B cell (primary cell): ENCODE measurements around the gene FHIT. TPM values are rescaled to one million over a fixed set of nuclear protein-coding genes. Genes with fewer than 3 reads are reported as not detected.

ENCODE experiments used
- ATAC-seq: fragments of 200-7000 bp; cut with Tn5 transposase; one replicate; pipeline ENCODE4 v1.10.0; 2021; ENCODE audit warnings: low read depth, mild to moderate bottlenecking, moderate number of reproducible peaks, moderate library complexity
- CTCF ChIA-PET: fragments of 350-600 bp; sonication (Branson Sonifier 250); formaldehyde crosslinking; loops from one replicate; lab custom pipeline; 2021; ENCODE audit warnings: antibody characterized with exemption, inconsistent platforms; lab: Charles Lee
- POLR2A ChIA-PET: fragments of 350-600 bp; sonication (Branson Sonifier 250); formaldehyde crosslinking; loops from one replicate; lab custom pipeline; 2021; ENCODE audit warnings: antibody characterized with exemption; lab: Charles Lee
- DNase-seq: peaks from one replicate; pipeline ENCODE4 v3.0.0; 2013
- H2AFZ ChIP-seq: 2 replicates; pipeline ENCODE4 v1.6.1; 2012; ENCODE audit warnings: mild to moderate bottlenecking, low read depth, low read length; ENCODE audit not compliant: insufficient read depth, poor library complexity, severe bottlenecking
- H3K27ac ChIP-seq, 2 donors: 1 replicate in 1 of 2; 2 replicates in 1 of 2; pipeline ENCODE4 v1.5.1; 2012 to 2013; ENCODE audit warnings: low read length in 2 of 2, mild to moderate bottlenecking in 2 of 2, moderate library complexity in 1 of 2
- H3K27me3 ChIP-seq, 4 experiments: fragments of 200-600 bp in 1 of 4; sonication (generic) in 1 of 4; replicated peaks in 1 of 4; 1 replicate in 2 of 4; 2 replicates in 2 of 4; pipeline versions ENCODE4 v1.6.1 to v1.7.0; 2013 to 2016; ENCODE audit warnings: low read length in 3 of 4, mild to moderate bottlenecking in 2 of 4, mixed read lengths in 1 of 4, moderate library complexity in 1 of 4; ENCODE audit not compliant: insufficient read depth in 4 of 4, control insufficient read depth in 3 of 4; ENCODE audit errors: control extremely low read depth in 1 of 4
- H3K36me3 ChIP-seq, 2 experiments: replicated peaks in 1 of 2; 1 replicate in 1 of 2; 2 replicates in 1 of 2; pipeline versions ENCODE4 v1.6.1 to v1.7.1; 2013; ENCODE audit warnings: low read length in 1 of 2; ENCODE audit not compliant: insufficient read depth in 2 of 2, control insufficient read depth in 1 of 2; ENCODE audit errors: control extremely low read depth in 1 of 2, extremely low read depth in 1 of 2
- H3K4me1 ChIP-seq, 2 donors: fragments of 200-600 bp in 1 of 2; sonication (generic) in 1 of 2; 1 replicate in 1 of 2; 2 replicates in 1 of 2; pipeline versions ENCODE4 v1.5.1 to v1.6.1; 2013 to 2017; ENCODE audit warnings: low read length in 2 of 2; ENCODE audit not compliant: control insufficient read depth in 2 of 2, insufficient read depth in 2 of 2
- H3K4me2 ChIP-seq: replicated peaks from 2 replicates; pipeline ENCODE3; 2012; ENCODE audit warnings: mild to moderate bottlenecking, low read depth, low read length; ENCODE audit not compliant: poor library complexity, severe bottlenecking
- H3K4me3 ChIP-seq, 5 experiments: fragments of 200-600 bp in 1 of 5; sonication (generic) in 1 of 5; 1 replicate in 3 of 5; 2 replicates in 2 of 5; pipeline versions ENCODE4 v1.5.1 to v1.7.0; 2011 to 2016; ENCODE audit warnings: low read length in 4 of 5, mild to moderate bottlenecking in 4 of 5, low read depth in 2 of 5, control low read depth in 1 of 5, moderate library complexity in 1 of 5; ENCODE audit not compliant: insufficient read depth in 1 of 5; ENCODE audit errors: control extremely low read depth in 1 of 5, extremely low read depth in 1 of 5
- H3K79me2 ChIP-seq: fragments of 200-600 bp; sonication (generic); one replicate; pipeline ENCODE4 v1.6.0; 2016; ENCODE audit warnings: low read length; ENCODE audit not compliant: control insufficient read depth, insufficient read depth
- H3K9ac ChIP-seq: fragments of 200-600 bp; sonication (generic); 2 replicates; pipeline ENCODE4 v1.6.1; 2017; ENCODE audit warnings: mild to moderate bottlenecking, low read length, moderate library complexity
- H3K9me3 ChIP-seq, 3 donors: one replicate each; pipeline versions ENCODE4 v1.6.1 to v1.7.1; 2013; ENCODE audit warnings: low read length in 2 of 3; ENCODE audit not compliant: control insufficient read depth in 2 of 3, insufficient read depth in 1 of 3; ENCODE audit errors: control extremely low read depth in 1 of 3
- H4K20me1 ChIP-seq: 2 replicates; pipeline ENCODE4 v1.6.0; 2012; ENCODE audit warnings: mild to moderate bottlenecking, low read length; ENCODE audit not compliant: insufficient read depth, control insufficient read depth, poor library complexity, severe bottlenecking
- H3K27ac Mint-ChIP-seq: one replicate; pipeline ENCODE4 v1.8.0; 2021; ENCODE audit warnings: mixed read lengths
- H3K27me3 Mint-ChIP-seq: one replicate; pipeline ENCODE4 v1.8.0; 2021; ENCODE audit warnings: mixed read lengths
- H3K4me1 Mint-ChIP-seq: one replicate; pipeline ENCODE4 v1.8.0; 2021; ENCODE audit warnings: mixed read lengths
- H3K4me3 Mint-ChIP-seq: one replicate; pipeline ENCODE4 v1.8.0; 2021; ENCODE audit warnings: mixed read lengths
- H3K9me3 Mint-ChIP-seq: one replicate; pipeline ENCODE4 v1.8.0; 2022; ENCODE audit warnings: mixed read lengths; ENCODE audit not compliant: insufficient read depth
- CTCF ChIP-seq: fragments of 200-600 bp; IDR thresholded peaks from one replicate; pipeline ENCODE4 v1.8.0; 2022; ENCODE audit warnings: antibody characterized with exemption, mild to moderate bottlenecking
- EZH2 ChIP-seq: IDR thresholded peaks from 2 replicates; pipeline ENCODE4 v1.6.1; 2012; ENCODE audit warnings: borderline replicate concordance, low read depth, mild to moderate bottlenecking, moderate library complexity, low read length; ENCODE audit not compliant: insufficient read depth, poor library complexity, severe bottlenecking
- WGBS: methylation state at CpG from one replicate; pipeline ENCODE4 v1.1.5; 2013; ENCODE audit warnings: missing lambda C conversion rate; ENCODE audit not compliant: insufficient coverage; 5-methylcytosine and 5-hydroxymethylcytosine counted together
- intact Hi-C: fragments of 100-400 bp; cut with micrococcal nuclease; formaldehyde crosslinking; loops from one replicate; pipeline ENCODE4 v1.10.0; 2022
- polyA plus RNA-seq: library from polyadenylated mRNA; depleted of rRNA; stranded (reverse); fragments of >200 nt; gene quantifications from 2 replicates; pipeline ENCODE4 v1.2.3, GENCODE V29; 2012
- total RNA-seq, 2 donors: library from RNA; stranded (reverse); fragments of 120-200 nt in 1 of 2; gene quantifications; 1 replicate in 1 of 2; 2 replicates in 1 of 2; pipeline versions ENCODE4 v1.2.3 to v1.2.4, GENCODE V29; 2013 to 2022

FHIT gene
- total and polyA plus RNA-seq, 2 donors (not counting 1 experiment from before 2014, with no cell fraction given) = 1.7 to 7.8 TPM

- Histone ChIP-seq H3K9me3 (no peaks in the 10 kb centered on the region), H3K79me2 (no peaks in the 10 kb centered on the region), H3K27ac (no peak overlapping the region), H3K4me1 (no peaks in the 10 kb centered on the region), H3K9ac (no peak overlapping the region), H2AFZ (no peak overlapping the region), H3K4me3 (no peak overlapping the region), H3K27me3 (no peaks in the 10 kb centered on the region), H3K36me3 (no peaks in the 10 kb centered on the region), H3K4me2 (no peak overlapping the region), H4K20me1 (no peaks in the 10 kb centered on the region)
- no peak for TF ChIP-seq CTCF
- TF ChIP-seq EZH2 = no peak
- H3K27me3 Mint-ChIP-seq = no peaks in the 10 kb centered on the region
- H3K4me1 Mint-ChIP-seq = no peaks in the 10 kb centered on the region
- CTCF ChIA-PET = no interaction called here
- no peak overlapping the region for H3K27ac Mint-ChIP-seq
- POLR2A ChIA-PET = no interaction called here
- no peak for DNase-seq
- 60% methylated on average over 1 of the region's 4 CpGs for WGBS
- no peaks in the 10 kb centered on the region for H3K9me3 Mint-ChIP-seq
- intact Hi-C loops = no loop called here
- no peak overlapping the region for H3K4me3 Mint-ChIP-seq
- ATAC-seq = no peak
Measured at GRCh38 chr3:60417576-60417975, 833.7 kb downstream of the FHIT start.

GRCh38 chr3:60414011-60414410, 837.2 kb downstream of the FHIT start:
- no peak for TF ChIP-seq EZH2
- TF ChIP-seq CTCF = no peak
- no peak overlapping the region for H2AFZ ChIP-seq
- H3K79me2 ChIP-seq = no peaks in the 10 kb centered on the region
- ChIA-PET CTCF (no interaction called here), POLR2A (no interaction called here)
- ATAC-seq (no peak), DNase-seq (no peak)
- H3K9me3 ChIP-seq = no peaks in the 10 kb centered on the region
- intact Hi-C loops = no loop called here
- H3K9me3 Mint-ChIP-seq = no peaks in the 10 kb centered on the region
- WGBS = 96% methylated on average over 4 of the region's 4 CpGs
- no peak overlapping the region for H3K27ac Mint-ChIP-seq
- H3K27ac ChIP-seq = no peak overlapping the region
- H3K4me2 ChIP-seq = no peak overlapping the region
- H3K27me3 Mint-ChIP-seq = no peaks in the 10 kb centered on the region
- no peaks in the 10 kb centered on the region for H4K20me1 ChIP-seq
- no peaks in the 10 kb centered on the region for H3K4me1 Mint-ChIP-seq
- no peak overlapping the region for H3K4me3 Mint-ChIP-seq
- no peaks in the 10 kb centered on the region for H3K27me3 ChIP-seq
- no peaks in the 10 kb centered on the region for H3K36me3 ChIP-seq
- H3K4me3 ChIP-seq = no peak overlapping the region
- H3K4me1 ChIP-seq = no peaks in the 10 kb centered on the region
- no peak overlapping the region for H3K9ac ChIP-seq
